GM18517 (cell line): ENCODE results near the gene MT1H.

Source experiments
- ATAC-seq: cut with Tn5 transposase; IDR thresholded peaks from one replicate; pipeline ENCODE4 v1.9.1; 2021; ENCODE audit warnings: mild to moderate bottlenecking, moderate library complexity; ENCODE audit not compliant: unreplicated experiment

Gene MT1H

GRCh38 chr16:56682703-56683397 is 13.2 kb downstream of the MT1H start:
- ATAC-seq = no peak

GRCh38 chr16:56683424-56684172 is 14.0 kb downstream of the MT1H start:
- no peak for ATAC-seq

- no peak for ATAC-seq
These were observed 14.8 kb downstream of the MT1H start for GRCh38 chr16:56684256-56684925.

- no peak for ATAC-seq
These were observed 15.4 kb downstream of the MT1H start for GRCh38 chr16:56684926-56685590.

GRCh38 chr16:56686758-56687157 is 17.1 kb downstream of the MT1H start:
- ATAC-seq = no peak

- ATAC-seq = no peak
These were observed 19.1 kb downstream of the MT1H start for GRCh38 chr16:56688762-56689161.

- no peak for ATAC-seq
These were observed 19.6 kb downstream of the MT1H start for GRCh38 chr16:56689171-56689570.

- ATAC-seq = no peak
These were observed 21.0 kb downstream of the MT1H start for GRCh38 chr16:56690420-56691122.

GRCh38 chr16:56691885-56692284 is 22.3 kb downstream of the MT1H start:
- ATAC-seq = no peak

- ATAC-seq = no peak
These were observed 25.6 kb downstream of the MT1H start for GRCh38 chr16:56695246-56695645.

GRCh38 chr16:56697456-56698155 is 28.0 kb downstream of the MT1H start:
- ATAC-seq = no peak

- no peak for ATAC-seq
These were observed 30.6 kb downstream of the MT1H start for GRCh38 chr16:56700195-56700594.

- no peak for ATAC-seq
These were observed 31.0 kb downstream of the MT1H start for GRCh38 chr16:56700631-56701030.

GRCh38 chr16:56701534-56701933 is 31.9 kb downstream of the MT1H start:
- no peak for ATAC-seq

- no peak for ATAC-seq
These were observed 33.2 kb downstream of the MT1H start for GRCh38 chr16:56702836-56703235.

- ATAC-seq = no peak
These were observed 39.2 kb downstream of the MT1H start for GRCh38 chr16:56708525-56709442.

- no peak for ATAC-seq
These were observed 39.9 kb downstream of the MT1H start for GRCh38 chr16:56709443-56710040.

- no peak for ATAC-seq
These were observed 40.6 kb downstream of the MT1H start for GRCh38 chr16:56710181-56710737.
